ENCODE results near the gene TBXAS1.

- TF ChIP-seq CTCF (IDR thresholded peaks at IDR 0.05) (no peak), POLR2AphosphoS5 (IDR thresholded peaks at IDR 0.05) (no peak), POLR2A (IDR thresholded peaks at IDR 0.05) (no peak), EP300 (IDR thresholded peaks at IDR 0.05; ENCODE audit: low read depth) (no peak)
Observed at GRCh38 chr7:140067052-140067451, 238.0 kb downstream of the TBXAS1 start.

Measured in transverse colon (tissue), 4 donors.